ENCODE measurements around the gene NAA40.
A peak's percentile ranks its signal among the peaks of the same experiment; 100 is the strongest.

Gene NAA40

GRCh38 chr11:63918507-63919191 lies 20.2 kb upstream of the NAA40 start:
- ChIA-PET CTCF (interaction anchor here (0.9 to 10.4 kb wide), 3 partner anchors 16 to 81 kb away, joined by 3 to 47 read pairs (median 9); partner anchors contain the start of gene MARK2), POLR2A (no interaction called here)
- no peak for TF ChIP-seq CTCF (IDR thresholded peaks at IDR 0.05; ENCODE audit: insufficient read depth, low read length, missing control alignments)
- H3K4me3 ChIP-seq (ENCODE audit: low read depth, low read length), result peak overlapping the region; percentile 3; the same call in 1 of the 2 replicates
- DNase-seq (ENCODE audit: low read depth, low spot score), result no peak

DNA sequence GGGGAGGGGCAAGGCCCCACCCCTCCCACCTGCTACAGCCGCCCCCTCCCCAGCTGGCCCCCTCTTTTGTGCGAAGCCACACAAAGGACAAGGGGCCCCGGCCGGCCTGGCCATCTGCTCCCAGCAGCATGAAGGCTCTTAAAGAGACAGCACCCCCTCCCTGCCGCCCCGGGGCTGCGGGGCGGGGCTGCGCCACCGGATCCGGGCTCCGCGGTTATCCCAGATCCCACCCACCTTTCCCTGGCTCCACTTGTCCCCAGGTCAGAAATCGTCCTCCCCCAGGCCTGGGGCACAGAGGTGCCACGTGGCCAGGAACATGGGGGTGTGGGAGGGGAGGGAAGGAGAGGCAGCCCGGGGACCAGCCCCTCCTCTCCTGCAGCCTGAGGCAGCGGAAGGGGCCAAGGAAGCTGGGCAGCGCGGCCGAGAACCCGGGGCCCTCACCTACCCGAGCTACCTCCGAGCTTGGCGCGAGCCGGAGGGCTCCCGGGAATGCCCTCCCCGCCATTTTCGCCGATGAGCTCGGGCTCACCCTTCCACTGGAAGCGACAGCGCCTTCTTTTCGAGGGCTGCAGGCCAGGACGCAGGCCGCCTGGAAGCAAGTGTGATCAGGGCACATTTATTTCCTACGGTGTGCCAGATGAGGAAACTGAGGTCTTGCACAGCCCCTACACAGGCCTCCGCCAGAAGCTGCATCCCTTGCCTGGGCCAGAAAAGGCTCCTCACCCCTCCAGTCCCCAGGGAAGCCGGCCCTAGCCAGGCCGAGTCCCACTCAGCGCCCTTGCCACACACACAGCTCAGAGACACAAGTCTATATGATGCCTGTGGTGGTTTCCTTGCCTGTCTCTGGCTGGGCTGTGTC lies 19.3 kb upstream of the NAA40 start:
- H3K4me3 ChIP-seq (ENCODE audit: low read depth, low read length), result peak overlapping the region; percentile 8
- ChIA-PET CTCF (interaction anchor here (1.3 to 10.4 kb wide), 6 partner anchors 10 to 281 kb away, joined by 3 to 47 read pairs (median 10); partner anchors contain the start of gene MARK2), POLR2A (no interaction called here)
- TF ChIP-seq CTCF (IDR thresholded peaks at IDR 0.05; ENCODE audit: insufficient read depth, low read length, missing control alignments), result no peak
- no peak for DNase-seq (ENCODE audit: low read depth, low spot score)

- DNase-seq (ENCODE audit: low read depth, low spot score), result no peak
- no peak for TF ChIP-seq CTCF (IDR thresholded peaks at IDR 0.05; ENCODE audit: insufficient read depth, low read length, missing control alignments)
- ChIA-PET POLR2A (no interaction called here), CTCF (interaction anchor here (1.3 to 10.4 kb wide), 7 partner anchors 8 to 282 kb away, joined by 3 to 47 read pairs (median 7); partner anchors contain the start of gene MARK2)
- no peak overlapping the region for H3K4me3 ChIP-seq (ENCODE audit: low read depth, low read length)
Measured at GRCh38 chr11:63920126-63920938, 18.5 kb upstream of the NAA40 start.

- no peak for DNase-seq (ENCODE audit: low read depth, low spot score)
- ChIA-PET POLR2A (no interaction called here), CTCF (interaction anchor here (1.0 to 10.4 kb wide), 8 partner anchors 8 to 282 kb away, joined by 3 to 47 read pairs (median 6); partner anchors contain the start of gene MARK2)
- peak; percentile 57 for TF ChIP-seq CTCF (IDR thresholded peaks at IDR 0.05; ENCODE audit: insufficient read depth, low read length, missing control alignments)
- no peak overlapping the region for H3K4me3 ChIP-seq (ENCODE audit: low read depth, low read length)
Measured at GRCh38 chr11:63920939-63921417, 17.8 kb upstream of the NAA40 start.

DNA sequence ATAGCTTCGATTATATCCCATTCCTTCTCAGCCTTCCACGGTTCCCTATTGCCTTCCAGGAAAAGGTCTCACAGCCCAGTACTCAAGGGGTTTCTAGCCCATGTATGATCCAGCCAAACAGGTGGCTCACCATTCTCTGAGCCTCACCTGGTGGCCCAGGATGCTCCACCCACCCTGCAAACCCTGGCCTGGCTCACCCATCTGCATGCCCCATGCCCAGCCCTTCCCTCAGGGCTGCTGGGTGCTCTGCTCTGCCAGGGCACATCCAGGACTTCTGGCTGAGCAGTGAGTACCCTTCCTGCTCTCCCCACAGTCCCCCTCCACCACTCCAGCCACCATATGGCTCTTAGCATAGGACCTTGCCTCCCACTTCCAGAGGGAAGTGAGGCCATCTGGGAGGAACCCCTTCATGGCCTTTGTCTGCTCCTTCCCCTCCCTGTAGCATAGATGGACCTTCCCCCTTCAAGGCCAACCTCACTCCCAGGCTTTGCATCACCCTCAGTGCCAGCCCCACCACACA lies 16.1 kb upstream of the NAA40 start:
- ChIA-PET POLR2A (no interaction called here), CTCF (interaction anchor here (1.1 to 10.4 kb wide), 3 partner anchors 23 to 85 kb away, joined by 4 to 47 read pairs (median 15); partner anchors contain the start of gene MARK2)
- H3K4me3 ChIP-seq (ENCODE audit: low read depth, low read length), result no peak overlapping the region
- no peak for TF ChIP-seq CTCF (IDR thresholded peaks at IDR 0.05; ENCODE audit: insufficient read depth, low read length, missing control alignments)
- no peak for DNase-seq (ENCODE audit: low read depth, low spot score)

All from AG04449 (cell line).